ENCODE data around the gene PFKFB4. TPM values are rescaled to one million over a fixed set of nuclear protein-coding genes. Genes with fewer than 3 reads are reported as not detected.

PFKFB4 gene
- total and polyA plus RNA-seq, 10 of the 15 experiments (the other 5 are each of a cell fraction or from before 2014, with no cell fraction given): 0.37 to 89.1 (median 5.2) TPM

DNA sequence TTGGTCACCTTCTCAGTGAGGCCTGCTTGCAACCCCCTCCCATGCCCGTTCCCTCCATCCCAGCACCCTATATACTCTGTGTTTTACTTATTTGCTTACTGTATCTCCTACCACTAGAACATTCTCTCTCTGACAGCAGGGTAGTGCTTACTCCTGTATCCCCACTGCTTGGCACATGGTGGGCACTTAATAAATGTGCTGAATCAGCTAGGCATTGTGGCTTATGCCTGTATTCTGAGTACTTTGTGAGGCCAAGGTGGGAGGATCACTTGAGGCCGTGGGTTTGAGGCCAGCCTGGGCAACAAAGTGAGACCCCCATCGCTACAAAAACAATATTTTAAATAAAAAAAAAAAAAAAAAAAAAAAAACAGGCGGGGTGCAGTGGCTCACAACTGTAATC lies 45.1 kb downstream of the PFKFB4 start:
- Histone ChIP-seq H3K9me3 (replicated peaks; ENCODE audit: control insufficient read depth, insufficient read depth, low read length) (no peaks in the 10 kb centered on the region), H3K4me2 (ENCODE audit: control insufficient read depth, insufficient read depth) (no peak overlapping the region), H3K36me3 (ENCODE audit: control insufficient read depth in 2 of 2, insufficient read depth in 2 of 2, low read length in 1 of 2) (no peaks in the 10 kb centered on the region), H3K4me1 (ENCODE audit: control insufficient read depth, insufficient read depth, low read length) (peaks cover 12% of the 10 kb centered on the region), H2AFZ (ENCODE audit: control insufficient read depth, low read depth, low read length) (no peak overlapping the region), H3K79me2 (ENCODE audit: control insufficient read depth, insufficient read depth, low read length) (no peaks in the 10 kb centered on the region), H4K20me1 (ENCODE audit: control insufficient read depth, insufficient read depth) (no peaks in the 10 kb centered on the region; the same call in 1 of the 2 replicates), H3K27ac (ENCODE audit: control insufficient read depth, insufficient read depth) (no peak overlapping the region), H3K27me3 (replicated peaks in 1 of 2; ENCODE audit: control insufficient read depth in 2 of 2, insufficient read depth in 2 of 2, low read length in 1 of 2) (no peaks in the 10 kb centered on the region), H3K4me3 (no peak overlapping the region), H3K9ac (ENCODE audit: control insufficient read depth, insufficient read depth, low read length) (no peak overlapping the region)
- ChIA-PET POLR2A (interaction anchor here (0.5 to 0.6 kb wide), 2 partner anchors 18 to 59 kb away, joined by 4 read pairs; no protein-coding TSS in a partner anchor), CTCF (interaction anchor here (1.0 to 6.2 kb wide), 3 partner anchors 75 to 107 kb away, joined by 3 to 70 read pairs (median 8); no protein-coding TSS in a partner anchor), SMC1A (ENCODE audit: uncharacterized antibody, unreplicated experiment) (interaction anchor here (0.6 to 1.4 kb wide), 3 partner anchors 53 to 111 kb away, joined by 3 to 6 read pairs (median 3); no protein-coding TSS in a partner anchor), RAD21 (ENCODE audit: unreplicated experiment) (interaction anchor here (0.6 kb wide), 1 partner anchor 62 kb away, joined by 3 read pairs; no protein-coding TSS in a partner anchor)
- no peak for DNase-seq (ENCODE audit: low read depth, low spot score)
- TF ChIP-seq SRF (IDR thresholded peaks at IDR 0.05; ENCODE audit: low read depth in 2 of 2, low read length in 2 of 2) (no peak), MXI1 (IDR thresholded peaks at IDR 0.05; ENCODE audit: low read depth, low read length) (no peak), CBX5 (IDR thresholded peaks at IDR 0.05; ENCODE audit: low read depth) (no peak), MEF2B (IDR thresholded peaks at IDR 0.05; ENCODE audit: partially characterized antibody, poor library complexity, severe bottlenecking) (no peak), BHLHE40 (IDR thresholded peaks at IDR 0.05; ENCODE audit: borderline replicate concordance in 1 of 2, low read depth in 2 of 2, low read length in 1 of 2) (no peak)
- FAIRE-seq: no peak
- in situ Hi-C loops (cut with MboI): no loop called here
- intact Hi-C loops (cut with micrococcal nuclease; ENCODE audit: unreplicated experiment): loop anchor here (5.0 kb wide), 1 partner anchor 36 kb away; no protein-coding TSS in a partner anchor
- WGBS (ENCODE audit: insufficient coverage, insufficient replicate concordance, low lambda C conversion rate, missing lambda C conversion rate): 6% methylated on average over 4 of the region's 4 CpGs
- ATAC-seq: no peak
- no TSS peak for BruUV-seq (replicated peaks)
